C4-2B (cell line): ENCODE data around the gene TAF7.

Source experiments
- ZFX ChIP-seq: fragments of 450-650 bp; IDR thresholded peaks from 2 replicates; pipeline ENCODE4 v1.6.1; 2017
- TF ChIP-seq, protein P1 (sequence below): fragments of 450-650 bp; conservative IDR thresholded peaks from 2 replicates; pipeline ENCODE4 v1.5.1; 2017; ENCODE audit warnings: mild to moderate bottlenecking

GRCh38 chr5:141298376-141298775 lies 22.2 kb downstream of the TAF7 start:
- TF ChIP-seq, protein P1, sequence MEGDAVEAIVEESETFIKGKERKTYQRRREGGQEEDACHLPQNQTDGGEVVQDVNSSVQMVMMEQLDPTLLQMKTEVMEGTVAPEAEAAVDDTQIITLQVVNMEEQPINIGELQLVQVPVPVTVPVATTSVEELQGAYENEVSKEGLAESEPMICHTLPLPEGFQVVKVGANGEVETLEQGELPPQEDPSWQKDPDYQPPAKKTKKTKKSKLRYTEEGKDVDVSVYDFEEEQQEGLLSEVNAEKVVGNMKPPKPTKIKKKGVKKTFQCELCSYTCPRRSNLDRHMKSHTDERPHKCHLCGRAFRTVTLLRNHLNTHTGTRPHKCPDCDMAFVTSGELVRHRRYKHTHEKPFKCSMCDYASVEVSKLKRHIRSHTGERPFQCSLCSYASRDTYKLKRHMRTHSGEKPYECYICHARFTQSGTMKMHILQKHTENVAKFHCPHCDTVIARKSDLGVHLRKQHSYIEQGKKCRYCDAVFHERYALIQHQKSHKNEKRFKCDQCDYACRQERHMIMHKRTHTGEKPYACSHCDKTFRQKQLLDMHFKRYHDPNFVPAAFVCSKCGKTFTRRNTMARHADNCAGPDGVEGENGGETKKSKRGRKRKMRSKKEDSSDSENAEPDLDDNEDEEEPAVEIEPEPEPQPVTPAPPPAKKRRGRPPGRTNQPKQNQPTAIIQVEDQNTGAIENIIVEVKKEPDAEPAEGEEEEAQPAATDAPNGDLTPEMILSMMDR = no peak
- TF ChIP-seq ZFX = no peak
